Measurements from ENCODE around the gene ATE1.

DNA sequence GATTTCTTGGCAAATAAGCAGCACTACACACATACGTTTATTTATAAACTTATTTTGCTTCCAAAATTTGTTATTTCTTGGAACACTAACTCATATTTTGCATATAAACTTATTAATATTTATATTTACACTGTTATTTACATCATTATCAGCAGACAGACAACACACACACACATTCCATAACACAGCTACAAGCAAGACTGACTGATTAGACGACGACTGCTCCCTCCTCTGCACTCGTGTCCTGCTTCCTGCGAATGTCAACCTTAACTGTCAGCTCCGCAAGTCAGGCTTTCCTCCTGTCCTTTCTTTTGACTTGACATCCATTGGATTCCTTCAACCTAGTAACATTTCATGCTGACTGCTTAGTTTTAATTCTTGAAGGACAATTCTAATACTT lies 96.6 kb downstream of the ATE1 start:
- TF ChIP-seq POLR2A (IDR thresholded peaks at IDR 0.05; ENCODE audit: low read length): no peak
- no peak for TF ChIP-seq GATA1 (IDR thresholded peaks at IDR 0.05; ENCODE audit: low read depth, low read length)

Measured in erythroblast (primary cell).